ENCODE data around the gene TNIK. TPM values are rescaled to one million over a fixed set of nuclear protein-coding genes. Genes with fewer than 3 reads are reported as not detected.

TNIK gene
- polyA plus RNA-seq, 1 of the 3 experiments (the other 2 are of a cell fraction), result 19.4 TPM

- H3K9me3 ChIP-seq, result no peaks in the 10 kb centered on the region
- H3K4me2 ChIP-seq, result no peak overlapping the region
- no peak overlapping the region for H3K9ac ChIP-seq
- ChIA-PET POLR2A (no interaction called here), CTCF (interaction anchor here (1.0 to 1.3 kb wide), 3 partner anchors 9 to 15 kb away, joined by 3 to 4 read pairs (median 3); no protein-coding TSS in a partner anchor)
- no peak overlapping the region for H3K4me3 ChIP-seq (ENCODE audit: low read depth in 2 of 2, low read length in 1 of 2)
- H3K9me2 ChIP-seq, result no peaks in the 10 kb centered on the region
- no peaks in the 10 kb centered on the region for H3K4me1 ChIP-seq (ENCODE audit: control insufficient read depth in 1 of 2, insufficient read depth in 2 of 2, low read depth in 1 of 2, low read length in 1 of 2)
- no peaks in the 10 kb centered on the region for H3K79me2 ChIP-seq (ENCODE audit: insufficient read depth)
- TF ChIP-seq MXI1 (IDR thresholded peaks at IDR 0.05; ENCODE audit: low read depth, low read length), result no peak
- TF ChIP-seq MEF2A (IDR thresholded peaks at IDR 0.05; ENCODE audit: borderline replicate concordance, low read depth), result no peak
- TF ChIP-seq RFX5 (IDR thresholded peaks at IDR 0.05; ENCODE audit: low read length), result no peak
- TF ChIP-seq ELF1 (IDR thresholded peaks at IDR 0.05), result no peak
- TF ChIP-seq YY1 (IDR thresholded peaks at IDR 0.05; ENCODE audit: low read depth), result no peak
- TF ChIP-seq EZH2phosphoT487 (IDR thresholded peaks at IDR 0.05; ENCODE audit: borderline replicate concordance, low read depth), result no peak
- no peak for TF ChIP-seq TCF12 (IDR thresholded peaks at IDR 0.05)
- no peak for TF ChIP-seq USF1 (IDR thresholded peaks at IDR 0.05; ENCODE audit: borderline replicate concordance, low read depth)
- TF ChIP-seq CHD2 (IDR thresholded peaks at IDR 0.05; ENCODE audit: low read length, partially characterized antibody), result no peak
- TF ChIP-seq TAF1 (IDR thresholded peaks at IDR 0.05; ENCODE audit: borderline replicate concordance, low read depth, low read length), result no peak
- no peak for TF ChIP-seq FOSL2 (IDR thresholded peaks at IDR 0.05; ENCODE audit: borderline replicate concordance, low read depth)
- no peak for TF ChIP-seq RCOR1 (IDR thresholded peaks at IDR 0.05; ENCODE audit: low read length)
- TF ChIP-seq NFIC (IDR thresholded peaks at IDR 0.05; ENCODE audit: borderline replicate concordance), result no peak
- peaks cover 41 to 60% of the 10 kb centered on the region in 2 experiments for H3K36me3 ChIP-seq (replicated peaks in 1 of 2; ENCODE audit: control insufficient read depth in 1 of 2, insufficient read depth in 2 of 2, low read length in 1 of 2)
- 86% methylated on average over 2 of the region's 2 CpGs for WGBS (ENCODE audit: low lambda C conversion rate)
- H3F3A ChIP-seq (replicated peaks; ENCODE audit: insufficient read depth), result no peaks in the 10 kb centered on the region
- no peaks in the 10 kb centered on the region for H3K27me3 ChIP-seq (ENCODE audit: insufficient read depth)
- DNase-seq, result no peak
- H4K20me1 ChIP-seq (ENCODE audit: insufficient read depth), result no peaks in the 10 kb centered on the region
- H2AFZ ChIP-seq (ENCODE audit: low read depth), result no peak overlapping the region
- no peak overlapping the region for H3K27ac ChIP-seq (ENCODE audit: low read depth in 2 of 2, low read length in 1 of 2)
Measured at GRCh38 chr3:171064461-171064860, 395.7 kb downstream of the TNIK start.

GRCh38 chr3:171061749-171062148 is 398.5 kb downstream of the TNIK start:
- CTCF ChIA-PET, result interaction anchor here (0.9 to 2.9 kb wide), 4 partner anchors 11 to 505 kb away, joined by 3 to 18 read pairs (median 4); no protein-coding TSS in a partner anchor

More at GRCh38 chr3:171061749-171062148, 398.5 kb downstream of the TNIK start:
- no peak for DNase-seq
- H3K79me2 ChIP-seq (ENCODE audit: insufficient read depth), result no peaks in the 10 kb centered on the region
- no peak overlapping the region for H3K9ac ChIP-seq
- H3K4me1 ChIP-seq (ENCODE audit: control insufficient read depth in 1 of 2, insufficient read depth in 2 of 2, low read depth in 1 of 2, low read length in 1 of 2), result peaks cover 0 to 15% of the 10 kb centered on the region in 2 experiments; a peak in 1 of 4 replicates
- H3K4me2 ChIP-seq, result no peak overlapping the region
- H2AFZ ChIP-seq (ENCODE audit: low read depth), result no peak overlapping the region
- H3K9me3 ChIP-seq, result no peaks in the 10 kb centered on the region
- no peaks in the 10 kb centered on the region for H3K9me2 ChIP-seq
- H3K27ac ChIP-seq (ENCODE audit: low read depth in 2 of 2, low read length in 1 of 2), result no peak overlapping the region
- H3K4me3 ChIP-seq (ENCODE audit: low read depth in 2 of 2, low read length in 1 of 2), result no peak overlapping the region
- WGBS (ENCODE audit: low lambda C conversion rate), result 100% methylated on average over 1 of the region's 1 CpG
- peaks cover 22 to 43% of the 10 kb centered on the region in 2 experiments for H3K36me3 ChIP-seq (replicated peaks in 1 of 2; ENCODE audit: control insufficient read depth in 1 of 2, insufficient read depth in 2 of 2, low read length in 1 of 2)
- POLR2A ChIA-PET, result no interaction called here
- TF ChIP-seq RAD21 (IDR thresholded peaks at IDR 0.05; ENCODE audit: low read length) (no peak), CTCF (IDR thresholded peaks at IDR 0.05) (no peak), ELF1 (IDR thresholded peaks at IDR 0.05) (no peak), CHD2 (IDR thresholded peaks at IDR 0.05; ENCODE audit: low read length, partially characterized antibody) (no peak), IRF3 (IDR thresholded peaks at IDR 0.05; ENCODE audit: low read depth, low read length) (no peak), SMC3 (IDR thresholded peaks at IDR 0.05; ENCODE audit: low read depth, low read length) (no peak), TCF12 (IDR thresholded peaks at IDR 0.05) (no peak), JUND (IDR thresholded peaks at IDR 0.05) (no peak), FOSL2 (IDR thresholded peaks at IDR 0.05; ENCODE audit: borderline replicate concordance, low read depth) (no peak), NRF1 (IDR thresholded peaks at IDR 0.05; ENCODE audit: low read depth, low read length) (no peak), RCOR1 (IDR thresholded peaks at IDR 0.05; ENCODE audit: low read length) (no peak), PBX3 (IDR thresholded peaks at IDR 0.05) (no peak), NFIC (IDR thresholded peaks at IDR 0.05; ENCODE audit: borderline replicate concordance) (no peak)
- H3F3A ChIP-seq (replicated peaks; ENCODE audit: insufficient read depth), result peaks cover 4% of the 10 kb centered on the region
- H3K27me3 ChIP-seq (ENCODE audit: insufficient read depth), result no peaks in the 10 kb centered on the region
- H4K20me1 ChIP-seq (ENCODE audit: insufficient read depth), result no peaks in the 10 kb centered on the region
